ENCODE data around the gene TAF6.

The TAF6 gene

DNA sequence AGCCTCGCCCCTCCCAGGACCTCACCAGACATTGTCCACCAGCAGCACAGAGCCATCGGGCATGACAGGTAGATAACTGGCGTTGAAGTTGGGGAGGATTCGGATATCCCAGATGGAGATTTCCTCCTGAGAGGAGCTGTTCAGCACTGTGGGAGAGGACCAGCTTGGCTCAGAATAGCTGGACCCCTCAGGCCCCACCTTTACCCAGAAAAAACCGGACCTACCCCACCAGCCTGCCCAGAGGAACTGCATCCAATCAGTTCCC, 37.8 kb upstream of the TAF6 start (continued):
- TF ChIP-seq, protein P1, sequence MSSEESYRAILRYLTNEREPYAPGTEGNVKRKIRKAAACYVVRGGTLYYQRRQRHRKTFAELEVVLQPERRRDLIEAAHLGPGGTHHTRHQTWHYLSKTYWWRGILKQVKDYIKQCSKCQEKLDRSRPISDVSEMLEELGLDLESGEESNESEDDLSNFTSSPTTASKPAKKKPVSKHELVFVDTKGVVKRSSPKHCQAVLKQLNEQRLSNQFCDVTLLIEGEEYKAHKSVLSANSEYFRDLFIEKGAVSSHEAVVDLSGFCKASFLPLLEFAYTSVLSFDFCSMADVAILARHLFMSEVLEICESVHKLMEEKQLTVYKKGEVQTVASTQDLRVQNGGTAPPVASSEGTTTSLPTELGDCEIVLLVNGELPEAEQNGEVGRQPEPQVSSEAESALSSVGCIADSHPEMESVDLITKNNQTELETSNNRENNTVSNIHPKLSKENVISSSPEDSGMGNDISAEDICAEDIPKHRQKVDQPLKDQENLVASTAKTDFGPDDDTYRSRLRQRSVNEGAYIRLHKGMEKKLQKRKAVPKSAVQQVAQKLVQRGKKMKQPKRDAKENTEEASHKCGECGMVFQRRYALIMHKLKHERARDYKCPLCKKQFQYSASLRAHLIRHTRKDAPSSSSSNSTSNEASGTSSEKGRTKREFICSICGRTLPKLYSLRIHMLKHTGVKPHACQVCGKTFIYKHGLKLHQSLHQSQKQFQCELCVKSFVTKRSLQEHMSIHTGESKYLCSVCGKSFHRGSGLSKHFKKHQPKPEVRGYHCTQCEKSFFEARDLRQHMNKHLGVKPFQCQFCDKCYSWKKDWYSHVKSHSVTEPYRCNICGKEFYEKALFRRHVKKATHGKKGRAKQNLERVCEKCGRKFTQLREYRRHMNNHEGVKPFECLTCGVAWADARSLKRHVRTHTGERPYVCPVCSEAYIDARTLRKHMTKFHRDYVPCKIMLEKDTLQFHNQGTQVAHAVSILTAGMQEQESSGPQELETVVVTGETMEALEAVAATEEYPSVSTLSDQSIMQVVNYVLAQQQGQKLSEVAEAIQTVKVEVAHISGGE (tag by site-specific recombination; conservative IDR thresholded peaks at IDR 0.05; ENCODE audit: low read depth) = 0 out of 2 replicates have a peak, but pooled peaks have one; percentile 70
- TF ChIP-seq SP7 (tag by site-specific recombination; IDR thresholded peaks at IDR 0.05) (no peak), IKZF3 (tag by site-specific recombination; IDR thresholded peaks at IDR 0.05) (peak; percentile 10; the same call in 1 of the 2 replicates)

GRCh38 chr7:100156331-100157068, 37.3 kb upstream of the TAF6 start:
- no peaks in the 10 kb centered on the region for H3K4me1 ChIP-seq (ENCODE audit: control insufficient read depth, insufficient read depth, low read length)
- H3K36me3 ChIP-seq (ENCODE audit: control insufficient read depth in 2 of 2, insufficient read depth in 1 of 2, low read length in 2 of 2) = peaks cover 9 to 53% of the 10 kb centered on the region in 2 experiments; a peak in 2 of 3 replicates
- H3K27ac ChIP-seq (ENCODE audit: extremely low read depth, low read depth, low read length) = no peak overlapping the region
- CTCF ChIA-PET = interaction anchor here (0.5 to 1.8 kb wide), 6 partner anchors 20 to 568 kb away, joined by 3 to 5 read pairs (median 3); no protein-coding TSS in a partner anchor
- H3K9me3 ChIP-seq (ENCODE audit: control insufficient read depth, insufficient read depth, low read depth, low read length) = no peaks in the 10 kb centered on the region
- POLR2A ChIA-PET = interaction anchor here (0.6 to 4.3 kb wide), 8 partner anchors 8 to 1072 kb away, joined by 3 to 38 read pairs (median 3); partner anchors contain the start of genes GPC2, LAMTOR4, MBLAC1 and MEPCE
- H3K4me3 ChIP-seq (ENCODE audit: low read depth, low read length) = no peak overlapping the region
- TF ChIP-seq, protein P2, sequence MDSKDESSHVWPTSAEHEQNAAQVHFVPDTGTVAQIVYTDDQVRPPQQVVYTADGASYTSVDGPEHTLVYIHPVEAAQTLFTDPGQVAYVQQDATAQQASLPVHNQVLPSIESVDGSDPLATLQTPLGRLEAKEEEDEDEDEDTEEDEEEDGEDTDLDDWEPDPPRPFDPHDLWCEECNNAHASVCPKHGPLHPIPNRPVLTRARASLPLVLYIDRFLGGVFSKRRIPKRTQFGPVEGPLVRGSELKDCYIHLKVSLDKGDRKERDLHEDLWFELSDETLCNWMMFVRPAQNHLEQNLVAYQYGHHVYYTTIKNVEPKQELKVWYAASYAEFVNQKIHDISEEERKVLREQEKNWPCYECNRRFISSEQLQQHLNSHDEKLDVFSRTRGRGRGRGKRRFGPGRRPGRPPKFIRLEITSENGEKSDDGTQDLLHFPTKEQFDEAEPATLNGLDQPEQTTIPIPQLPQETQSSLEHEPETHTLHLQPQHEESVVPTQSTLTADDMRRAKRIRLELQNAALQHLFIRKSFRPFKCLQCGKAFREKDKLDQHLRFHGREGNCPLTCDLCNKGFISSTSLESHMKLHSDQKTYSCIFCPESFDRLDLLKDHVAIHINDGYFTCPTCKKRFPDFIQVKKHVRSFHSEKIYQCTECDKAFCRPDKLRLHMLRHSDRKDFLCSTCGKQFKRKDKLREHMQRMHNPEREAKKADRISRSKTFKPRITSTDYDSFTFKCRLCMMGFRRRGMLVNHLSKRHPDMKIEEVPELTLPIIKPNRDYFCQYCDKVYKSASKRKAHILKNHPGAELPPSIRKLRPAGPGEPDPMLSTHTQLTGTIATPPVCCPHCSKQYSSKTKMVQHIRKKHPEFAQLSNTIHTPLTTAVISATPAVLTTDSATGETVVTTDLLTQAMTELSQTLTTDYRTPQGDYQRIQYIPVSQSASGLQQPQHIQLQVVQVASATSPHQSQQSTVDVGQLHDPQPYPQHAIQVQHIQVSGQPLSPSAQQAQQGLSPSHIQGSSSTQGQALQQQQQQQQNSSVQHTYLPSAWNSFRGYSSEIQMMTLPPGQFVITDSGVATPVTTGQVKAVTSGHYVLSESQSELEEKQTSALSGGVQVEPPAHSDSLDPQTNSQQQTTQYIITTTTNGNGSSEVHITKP (tag by site-specific recombination; IDR thresholded peaks at IDR 0.05) = peak; percentile 75
- TF ChIP-seq, protein P3, sequence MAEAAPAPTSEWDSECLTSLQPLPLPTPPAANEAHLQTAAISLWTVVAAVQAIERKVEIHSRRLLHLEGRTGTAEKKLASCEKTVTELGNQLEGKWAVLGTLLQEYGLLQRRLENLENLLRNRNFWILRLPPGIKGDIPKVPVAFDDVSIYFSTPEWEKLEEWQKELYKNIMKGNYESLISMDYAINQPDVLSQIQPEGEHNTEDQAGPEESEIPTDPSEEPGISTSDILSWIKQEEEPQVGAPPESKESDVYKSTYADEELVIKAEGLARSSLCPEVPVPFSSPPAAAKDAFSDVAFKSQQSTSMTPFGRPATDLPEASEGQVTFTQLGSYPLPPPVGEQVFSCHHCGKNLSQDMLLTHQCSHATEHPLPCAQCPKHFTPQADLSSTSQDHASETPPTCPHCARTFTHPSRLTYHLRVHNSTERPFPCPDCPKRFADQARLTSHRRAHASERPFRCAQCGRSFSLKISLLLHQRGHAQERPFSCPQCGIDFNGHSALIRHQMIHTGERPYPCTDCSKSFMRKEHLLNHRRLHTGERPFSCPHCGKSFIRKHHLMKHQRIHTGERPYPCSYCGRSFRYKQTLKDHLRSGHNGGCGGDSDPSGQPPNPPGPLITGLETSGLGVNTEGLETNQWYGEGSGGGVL (tag by site-specific recombination; IDR thresholded peaks at IDR 0.05) = peak; percentile 45; the same call in 1 of the 2 replicates
- TF ChIP-seq PRDM1 (tag by site-specific recombination; IDR thresholded peaks at IDR 0.05) = no peak

GRCh38 chr7:100155553-100156317, 36.6 kb upstream of the TAF6 start:
- Histone ChIP-seq H3K36me3 (ENCODE audit: control insufficient read depth in 2 of 2, insufficient read depth in 1 of 2, low read length in 2 of 2) (peaks cover 10 to 54% of the 10 kb centered on the region in 2 experiments; a peak in 2 of 3 replicates), H3K4me1 (ENCODE audit: control insufficient read depth, insufficient read depth, low read length) (no peaks in the 10 kb centered on the region), H3K9me3 (ENCODE audit: control insufficient read depth, insufficient read depth, low read depth, low read length) (no peaks in the 10 kb centered on the region), H3K27ac (ENCODE audit: extremely low read depth, low read depth, low read length) (no peak overlapping the region), H3K4me3 (ENCODE audit: low read depth, low read length) (no peak overlapping the region)
- POLR2A ChIA-PET = interaction anchor here (1.2 to 4.3 kb wide), 3 partner anchors 7 to 23 kb away, joined by 3 to 38 read pairs (median 3); partner anchors contain the start of genes GPC2, LAMTOR4 and STAG3
- CTCF ChIA-PET = interaction anchor here (0.6 to 1.8 kb wide), 4 partner anchors 19 to 531 kb away, joined by 3 to 5 read pairs (median 4); no protein-coding TSS in a partner anchor
- TF ChIP-seq SCRT1 (tag by site-specific recombination; IDR thresholded peaks at IDR 0.05; ENCODE audit: borderline replicate concordance) = no peak
- no peak for TF ChIP-seq WT1 (tag by site-specific recombination; IDR thresholded peaks at IDR 0.05)
- TF ChIP-seq, protein P4, sequence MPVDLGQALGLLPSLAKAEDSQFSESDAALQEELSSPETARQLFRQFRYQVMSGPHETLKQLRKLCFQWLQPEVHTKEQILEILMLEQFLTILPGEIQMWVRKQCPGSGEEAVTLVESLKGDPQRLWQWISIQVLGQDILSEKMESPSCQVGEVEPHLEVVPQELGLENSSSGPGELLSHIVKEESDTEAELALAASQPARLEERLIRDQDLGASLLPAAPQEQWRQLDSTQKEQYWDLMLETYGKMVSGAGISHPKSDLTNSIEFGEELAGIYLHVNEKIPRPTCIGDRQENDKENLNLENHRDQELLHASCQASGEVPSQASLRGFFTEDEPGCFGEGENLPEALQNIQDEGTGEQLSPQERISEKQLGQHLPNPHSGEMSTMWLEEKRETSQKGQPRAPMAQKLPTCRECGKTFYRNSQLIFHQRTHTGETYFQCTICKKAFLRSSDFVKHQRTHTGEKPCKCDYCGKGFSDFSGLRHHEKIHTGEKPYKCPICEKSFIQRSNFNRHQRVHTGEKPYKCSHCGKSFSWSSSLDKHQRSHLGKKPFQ (tag by site-specific recombination; IDR thresholded peaks at IDR 0.05) = 0 out of 2 replicates have a peak, but pooled peaks have one; percentile 28

All from HEK293 (cell line).